Adrenal gland (tissue), 12 donors: ENCODE results near the gene NCAM2. TPM values are rescaled to one million over a fixed set of nuclear protein-coding genes. Genes with fewer than 3 reads are reported as not detected.

Source experiments
- DNase-seq, 7 donors: peaks; one replicate each; pipeline ENCODE4 v3.0.0-alpha.2; 2019 to 2020
- H3K27ac ChIP-seq, 5 donors: fragments of 200-600 bp; sonication (generic) in 4 of 5; 1 replicate in 3 of 5; 2 replicates in 2 of 5; pipeline versions ENCODE4 v1.5.1 to v1.8.0; 2016 to 2020; ENCODE audit warnings: mild to moderate bottlenecking in 1 of 5
- H3K27me3 ChIP-seq: fragments of 200-600 bp; 2 replicates; pipeline ENCODE4 v1.8.0; 2021
- H3K36me3 ChIP-seq, 2 donors: fragments of 200-600 bp; replicated peaks in 1 of 2; 1 replicate in 1 of 2; 2 replicates in 1 of 2; pipeline versions ENCODE4 v1.5.1 to v1.8.0; 2018 to 2022
- H3K4me1 ChIP-seq, 2 donors: fragments of 200-600 bp; replicated peaks in 1 of 2; 1 replicate in 1 of 2; 2 replicates in 1 of 2; pipeline versions ENCODE4 v1.5.1 to v1.8.0; 2018 to 2021
- H3K4me3 ChIP-seq, 4 donors: fragments of 200-600 bp; sonication (generic) in 3 of 4; one replicate each; pipeline ENCODE4 v1.5.1; 2016 to 2018
- H3K9me3 ChIP-seq, 3 donors: fragments of 200-600 bp; sonication (generic) in 1 of 3; replicated peaks in 1 of 3; 1 replicate in 2 of 3; 2 replicates in 1 of 3; pipeline versions ENCODE4 v1.5.1 to v1.8.0; 2016 to 2021
- CTCF ChIP-seq, 6 experiments: fragments of 450-650 bp in 4 of 6; fragments of 200-600 bp in 2 of 6; sonication (generic) in 1 of 6; IDR thresholded peaks; 1 replicate in 5 of 6; 2 replicates in 1 of 6; pipeline versions ENCODE4 v1.5.1 to v1.8.0; 2016 to 2021; ENCODE audit warnings: antibody characterized with exemption in 6 of 6, mild to moderate bottlenecking in 2 of 6, moderate library complexity in 1 of 6
- POLR2A ChIP-seq, 2 donors: fragments of 450-650 bp; IDR thresholded peaks; one replicate each; pipeline ENCODE4 v1.6.1; 2017; ENCODE audit warnings: antibody characterized with exemption in 2 of 2, mild to moderate bottlenecking in 2 of 2, moderate library complexity in 1 of 2
- WGBS, 4 donors: extraction: QIAGEN DNeasy Blood & Tissue Kit in 2 of 4; methylation state at CpG; one replicate each; pipeline versions ENCODE4 v1.1.5 to v1.1.7; 2013 to 2017; 5-methylcytosine and 5-hydroxymethylcytosine counted together
- intact Hi-C, 2 donors: fragments of 100-400 bp; cut with DNase I; formaldehyde crosslinking; loops; one replicate each; pipeline versions ENCODE4 v1.14.1 to v1.15.0; 2022 to 2023
- polyA plus RNA-seq, 3 donors: library from polyadenylated mRNA; stranded (reverse); fragments of 200-250 nt in 2 of 3; fragments of 350-450 nt in 1 of 3; fragmentation: Illumina TruSeq in 1 of 3; extraction: RNeasy Lipid Tissue Mini Kit (QIAGEN cat#74804) in 1 of 3; gene quantifications; one replicate each; pipeline ENCODE4 v1.2.3, GENCODE V29; 2013 to 2014
- total RNA-seq, 9 donors: library from RNA; depleted of rRNA in 4 of 9; stranded (reverse); fragments of >200 nt in 4 of 9; fragments of 120-200 nt in 1 of 9; fragmentation: NEBNext Ultra II Directional in 1 of 9; extraction: Animal tissue kit (Norgen Biotek cat#: 25700) in 1 of 9; gene quantifications; one replicate each; pipeline versions ENCODE4 v1.1.0 to v1.2.4, GENCODE V29; 2013 to 2023
- donor health status: healthy with polysubstance abuse.
- donor health status: Bipolar disorder and iron deficiency.
- donor health status: DM: yes; HTN: yes; CAD: no.
- donor health status: DM: no; HTN: no; CAD: no.
- donor health status: DM: no; HTN: no; CAD: no.
- donor health status: DM: yes; HTN: yes; CAD: no.

Gene NCAM2
- total and polyA plus RNA-seq, 12 donors = 2.2 to 59.4 (median 18.9) TPM

GRCh38 chr21:21291883-21292569 is 293.8 kb downstream of the NCAM2 start:
- Histone ChIP-seq H3K27me3 (no peaks in the 10 kb centered on the region), H3K9me3 (no peaks in the 10 kb centered on the region), H3K27ac (no peak overlapping the region), H3K4me1 (no peaks in the 10 kb centered on the region), H3K36me3 (no peaks in the 10 kb centered on the region), H3K4me3 (no peak overlapping the region)
- 90 to 96% (median 92%) methylated on average over 3 of the region's 3 CpGs for WGBS, 4 donors
- DNase-seq = no peak
- intact Hi-C loops = no loop called here
- no peak for TF ChIP-seq CTCF (IDR thresholded peaks at IDR 0.05)
- no peak for TF ChIP-seq POLR2A (IDR thresholded peaks at IDR 0.05)

GRCh38 chr21:21295303-21295702 is 297.1 kb downstream of the NCAM2 start:
- Histone ChIP-seq H3K27me3 (no peaks in the 10 kb centered on the region), H3K9me3 (no peaks in the 10 kb centered on the region), H3K4me3 (no peak overlapping the region), H3K27ac (no peak overlapping the region), H3K36me3 (no peaks in the 10 kb centered on the region), H3K4me1 (no peaks in the 10 kb centered on the region)
- WGBS, 4 donors = 87 to 95% (median 94%) methylated on average over 3 of the region's 3 CpGs
- intact Hi-C loops = no loop called here
- TF ChIP-seq POLR2A (IDR thresholded peaks at IDR 0.05) = no peak
- no peak for TF ChIP-seq CTCF (IDR thresholded peaks at IDR 0.05)
- DNase-seq = no peak

GRCh38 chr21:21297211-21297610 is 299.0 kb downstream of the NCAM2 start:
- 87 to 93% (median 90%) methylated on average over 2 of the region's 2 CpGs for WGBS, 4 donors
- TF ChIP-seq CTCF (IDR thresholded peaks at IDR 0.05) (no peak), POLR2A (IDR thresholded peaks at IDR 0.05) (no peak)
- DNase-seq = no peak
- Histone ChIP-seq H3K9me3 (no peaks in the 10 kb centered on the region), H3K27me3 (no peaks in the 10 kb centered on the region), H3K27ac (no peak overlapping the region), H3K36me3 (no peaks in the 10 kb centered on the region), H3K4me3 (no peak overlapping the region), H3K4me1 (no peaks in the 10 kb centered on the region)
- intact Hi-C loops = no loop called here

- TF ChIP-seq POLR2A (IDR thresholded peaks at IDR 0.05) (no peak), CTCF (IDR thresholded peaks at IDR 0.05) (no peak)
- Histone ChIP-seq H3K27me3 (no peaks in the 10 kb centered on the region), H3K27ac (no peak overlapping the region), H3K36me3 (no peaks in the 10 kb centered on the region), H3K4me1 (no peaks in the 10 kb centered on the region), H3K4me3 (no peak overlapping the region), H3K9me3 (no peaks in the 10 kb centered on the region)
- no peak for DNase-seq
- WGBS, 4 donors = 62 to 82% (median 66%) methylated on average over 2 of the region's 2 CpGs
- intact Hi-C loops = no loop called here
Observed at GRCh38 chr21:21301013-21301412, 302.8 kb downstream of the NCAM2 start.
